ENCODE results near the gene ATF7.

DNA sequence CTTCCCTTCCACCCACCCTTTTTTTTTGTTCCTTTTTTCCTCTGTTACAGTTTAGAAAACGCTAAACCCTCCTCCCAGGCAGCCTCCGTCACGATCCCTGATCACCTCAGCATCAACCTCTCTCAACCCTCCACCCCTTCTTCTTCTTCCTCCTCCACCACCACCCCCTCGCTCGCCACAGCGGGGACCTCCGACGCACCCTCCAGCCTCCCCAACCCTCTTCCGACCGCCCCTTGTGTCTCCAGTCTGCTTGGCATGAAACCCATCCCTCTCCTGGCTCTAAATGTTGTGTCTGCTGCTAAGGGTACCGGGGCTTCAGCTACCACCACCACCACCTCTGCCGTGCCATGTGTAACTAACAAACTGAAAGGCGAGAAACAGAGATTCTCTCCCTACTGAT lies 151.4 kb downstream of the ATF7 start:
- TF ChIP-seq, protein P1, sequence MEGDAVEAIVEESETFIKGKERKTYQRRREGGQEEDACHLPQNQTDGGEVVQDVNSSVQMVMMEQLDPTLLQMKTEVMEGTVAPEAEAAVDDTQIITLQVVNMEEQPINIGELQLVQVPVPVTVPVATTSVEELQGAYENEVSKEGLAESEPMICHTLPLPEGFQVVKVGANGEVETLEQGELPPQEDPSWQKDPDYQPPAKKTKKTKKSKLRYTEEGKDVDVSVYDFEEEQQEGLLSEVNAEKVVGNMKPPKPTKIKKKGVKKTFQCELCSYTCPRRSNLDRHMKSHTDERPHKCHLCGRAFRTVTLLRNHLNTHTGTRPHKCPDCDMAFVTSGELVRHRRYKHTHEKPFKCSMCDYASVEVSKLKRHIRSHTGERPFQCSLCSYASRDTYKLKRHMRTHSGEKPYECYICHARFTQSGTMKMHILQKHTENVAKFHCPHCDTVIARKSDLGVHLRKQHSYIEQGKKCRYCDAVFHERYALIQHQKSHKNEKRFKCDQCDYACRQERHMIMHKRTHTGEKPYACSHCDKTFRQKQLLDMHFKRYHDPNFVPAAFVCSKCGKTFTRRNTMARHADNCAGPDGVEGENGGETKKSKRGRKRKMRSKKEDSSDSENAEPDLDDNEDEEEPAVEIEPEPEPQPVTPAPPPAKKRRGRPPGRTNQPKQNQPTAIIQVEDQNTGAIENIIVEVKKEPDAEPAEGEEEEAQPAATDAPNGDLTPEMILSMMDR (IDR thresholded peaks at IDR 0.05): no peak
- TF ChIP-seq POLR2A (IDR thresholded peaks at IDR 0.05): no peak
